ENCODE measurements around the gene SLC22A17. TPM values are rescaled to one million over a fixed set of nuclear protein-coding genes. Genes with fewer than 3 reads are reported as not detected.

The SLC22A17 gene
- total and polyA plus RNA-seq, 2 of the 8 experiments (the other 6 are each of a cell fraction or from before 2014, with no cell fraction given), result 43.0 to 49.0 TPM

- Histone ChIP-seq H3K27me3 (replicated peaks in 1 of 4; ENCODE audit: control insufficient read depth in 3 of 4, extremely low read depth in 1 of 4, insufficient read depth in 3 of 4, low read length in 3 of 4) (no peaks in the 10 kb centered on the region; a peak in 1 of 7 replicates), H3K23me2 (ENCODE audit: low read depth, low read length) (peaks cover 15% of the 10 kb centered on the region; the same call in 1 of the 2 replicates), H3K9ac (replicated peaks in 1 of 4; ENCODE audit: extremely low read depth in 1 of 4, low read depth in 3 of 4, low read length in 3 of 4) (no peak overlapping the region), H4K91ac (replicated peaks; ENCODE audit: insufficient read length, low read length) (no peak overlapping the region), H3K79me2 (ENCODE audit: control insufficient read depth in 1 of 2, insufficient read depth in 2 of 2, low read length in 2 of 2) (no peaks in the 10 kb centered on the region), H2AK5ac (ENCODE audit: low read depth, low read length) (no peak overlapping the region), H4K5ac (ENCODE audit: insufficient read length, low read depth, low read length) (no peak overlapping the region), H2BK12ac (ENCODE audit: low read depth, low read length) (no peak overlapping the region), H3K79me1 (ENCODE audit: low read depth, low read length) (no peaks in the 10 kb centered on the region), H2AFZ (ENCODE audit: low read length) (no peak overlapping the region), H2BK120ac (replicated peaks; ENCODE audit: low read depth, low read length) (no peak overlapping the region), H2BK20ac (ENCODE audit: low read length) (no peak overlapping the region), H3K23ac (ENCODE audit: insufficient read length) (no peak overlapping the region), H3K4me3 (ENCODE audit: extremely low read depth in 1 of 4, insufficient read depth in 2 of 4, low read depth in 3 of 4, low read length in 4 of 4) (no peak overlapping the region), H2BK5ac (ENCODE audit: low read depth, low read length) (no peak overlapping the region), H3K4me2 (ENCODE audit: insufficient read depth in 1 of 2, low read depth in 2 of 2, low read length in 2 of 2) (no peak overlapping the region), H3K56ac (replicated peaks; ENCODE audit: insufficient read length, low read depth, low read length) (no peak overlapping the region), H3K14ac (ENCODE audit: insufficient read length) (no peak overlapping the region), H3K4me1 (replicated peaks in 1 of 4; ENCODE audit: control insufficient read depth in 3 of 4, insufficient read depth in 4 of 4, low read length in 3 of 4) (peaks cover 0 to 14% (median 10%) of the 10 kb centered on the region in 4 experiments; a peak in 5 of 7 replicates), H3K9me3 (ENCODE audit: insufficient read depth in 2 of 2, low read depth in 1 of 2, low read length in 1 of 2) (no peaks in the 10 kb centered on the region), H3K36me3 (ENCODE audit: control insufficient read depth in 2 of 4, insufficient read depth in 4 of 4, low read length in 3 of 4) (peaks cover 0 to 22% (median 11%) of the 10 kb centered on the region in 4 experiments; a peak in 4 of 8 replicates), H2BK15ac (ENCODE audit: low read length) (no peak overlapping the region), H3K27ac (ENCODE audit: low read depth, low read length) (no peak overlapping the region), H3K4ac (replicated peaks; ENCODE audit: insufficient read length, low read depth, low read length) (no peak overlapping the region), H3K18ac (ENCODE audit: extremely low read depth, low read length) (no peak overlapping the region), H4K20me1 (replicated peaks in 1 of 2; ENCODE audit: control insufficient read depth in 1 of 2, insufficient read depth in 2 of 2, low read length in 2 of 2) (peaks cover 8 to 13% of the 10 kb centered on the region in 2 experiments), H4K8ac (ENCODE audit: extremely low read depth, insufficient read depth, low read length) (no peak overlapping the region)
- ChIA-PET CTCF (ENCODE audit: partially characterized antibody) (interaction anchor here (0.8 to 20.9 kb wide), 20 partner anchors 9 to 240 kb away, joined by 3 to 333 read pairs (median 8); partner anchors contain the start of genes BCL2L2, CMTM5, IL25 and PABPN1), POLR2A (ENCODE audit: partially characterized antibody) (interaction anchor here (1.3 to 7.1 kb wide), 4 partner anchors 9 to 40 kb away, joined by 4 to 73 read pairs (median 24); partner anchors contain the start of genes CMTM5, PABPN1 and SLC22A17)
- TF ChIP-seq SIRT6 (IDR thresholded peaks at IDR 0.05; ENCODE audit: low read length) (no peak), FOSL1 (IDR thresholded peaks at IDR 0.05; ENCODE audit: insufficient read depth, low read depth, low read length) (no peak), HDAC6 (IDR thresholded peaks at IDR 0.05; ENCODE audit: low read depth, low read length) (no peak), ZNF274 (IDR thresholded peaks at IDR 0.05; ENCODE audit: borderline replicate concordance, extremely low read depth, low read length) (no peak), TAF1 (IDR thresholded peaks at IDR 0.05; ENCODE audit: low read depth, low read length) (no peak), BACH1 (IDR thresholded peaks at IDR 0.05; ENCODE audit: low read length) (no peak), SIN3A (conservative IDR thresholded peaks at IDR 0.05 in 1 of 2, IDR thresholded peaks at IDR 0.05 in 1 of 2; ENCODE audit: low read depth in 1 of 2, low read length in 2 of 2) (no peak), GABPA (IDR thresholded peaks at IDR 0.05; ENCODE audit: borderline replicate concordance, insufficient read depth, low read length) (no peak), HDAC2 (IDR thresholded peaks at IDR 0.05; ENCODE audit: borderline replicate concordance in 1 of 2, low read depth in 2 of 2, low read length in 2 of 2) (no peak), CREB1 (IDR thresholded peaks at IDR 0.05) (no peak), TEAD4 (IDR thresholded peaks at IDR 0.05; ENCODE audit: low read depth, low read length) (no peak), POLR2AphosphoS5 (IDR thresholded peaks at IDR 0.05; ENCODE audit: low read depth, low read length) (no peak), SP2 (IDR thresholded peaks at IDR 0.05; ENCODE audit: low read length) (no peak)
- no peak for DNase-seq (ENCODE audit: low read depth in 1 of 2, low spot score in 2 of 2)
- no peak for FAIRE-seq
These were observed 8.6 kb upstream of the SLC22A17 start for GRCh38 chr14:23361320-23361719.

All from H1 (cell line).